Measurements from ENCODE around the gene SLC15A4. TPM values are rescaled to one million over a fixed set of nuclear protein-coding genes. Genes with fewer than 3 reads are reported as not detected.

The SLC15A4 gene
- total and polyA plus RNA-seq, 4 donors: 7.3 to 25.3 (median 14.9) TPM

- H3K4me3 ChIP-seq (ENCODE audit: low read depth in 1 of 3, low read length in 3 of 3): no peak overlapping the region
- H3K9me3 ChIP-seq (ENCODE audit: control insufficient read depth in 4 of 4, low read length in 3 of 4): no peaks in the 10 kb centered on the region
- 96% methylated on average over 10 of the region's 10 CpGs for WGBS
- TF ChIP-seq YY1 (IDR thresholded peaks at IDR 0.05): no peak
- TF ChIP-seq REST (IDR thresholded peaks at IDR 0.05): no peak
- no peak for TF ChIP-seq HNF4G (IDR thresholded peaks at IDR 0.05)
- TF ChIP-seq ATF3 (IDR thresholded peaks at IDR 0.05): no peak
- no peak for TF ChIP-seq HNF4A (conservative IDR thresholded peaks at IDR 0.05)
- TF ChIP-seq GABPA (IDR thresholded peaks at IDR 0.05 in 1 of 2, conservative IDR thresholded peaks at IDR 0.05 in 1 of 2): no peak
- TF ChIP-seq FOXA2 (IDR thresholded peaks at IDR 0.05): no peak
- no peak for TF ChIP-seq EGR1 (IDR thresholded peaks at IDR 0.05; ENCODE audit: low read depth in 2 of 2)
- TF ChIP-seq NR2F2 (IDR thresholded peaks at IDR 0.05): no peak
- TF ChIP-seq CTCF (IDR thresholded peaks at IDR 0.05; ENCODE audit: low read depth, low read length, missing input control): no peak
- TF ChIP-seq MAX (IDR thresholded peaks at IDR 0.05): no peak
- no peak overlapping the region for H3K9ac ChIP-seq (ENCODE audit: low read depth in 1 of 2, low read length in 2 of 2)
- no peak for DNase-seq (ENCODE audit: low spot score)
- no peaks in the 10 kb centered on the region for H3K36me3 ChIP-seq (ENCODE audit: control insufficient read depth in 4 of 4, insufficient read depth in 3 of 4, low read depth in 1 of 4, low read length in 3 of 4)
- no peak overlapping the region for H3K27ac ChIP-seq (ENCODE audit: low read depth in 1 of 2, low read length in 2 of 2)
- no peaks in the 10 kb centered on the region for H3K27me3 ChIP-seq (ENCODE audit: control insufficient read depth in 4 of 4, insufficient read depth in 4 of 4, low read length in 3 of 4)
- H3K4me1 ChIP-seq (ENCODE audit: control insufficient read depth in 4 of 4, insufficient read depth in 4 of 4, low read length in 3 of 4): no peaks in the 10 kb centered on the region
These were observed 9.7 kb upstream of the SLC15A4 start for GRCh38 chr12:128833418-128833817.

GRCh38 chr12:128830505-128830893, 6.7 kb upstream of the SLC15A4 start:
- no peak overlapping the region for H3K4me3 ChIP-seq (ENCODE audit: low read depth in 1 of 3, low read length in 3 of 3)
- no peaks in the 10 kb centered on the region for H3K4me1 ChIP-seq (ENCODE audit: control insufficient read depth in 4 of 4, insufficient read depth in 4 of 4, low read length in 3 of 4)
- WGBS: 77% methylated on average over 7 of the region's 7 CpGs
- H3K27ac ChIP-seq (ENCODE audit: low read depth in 1 of 2, low read length in 2 of 2): peak overlapping the region in 1 of 2 donors; percentile 57
- no peak for DNase-seq (ENCODE audit: low spot score)
- H3K36me3 ChIP-seq (ENCODE audit: control insufficient read depth in 4 of 4, insufficient read depth in 3 of 4, low read depth in 1 of 4, low read length in 3 of 4): no peaks in the 10 kb centered on the region
- H3K9ac ChIP-seq (ENCODE audit: low read depth in 1 of 2, low read length in 2 of 2): no peak overlapping the region
- TF ChIP-seq RXRA (IDR thresholded peaks at IDR 0.05) (no peak), NR2F2 (IDR thresholded peaks at IDR 0.05) (no peak), ZBTB33 (IDR thresholded peaks at IDR 0.05) (no peak), JUND (IDR thresholded peaks at IDR 0.05) (no peak), GABPA (IDR thresholded peaks at IDR 0.05 in 1 of 2, conservative IDR thresholded peaks at IDR 0.05 in 1 of 2) (no peak), ATF3 (IDR thresholded peaks at IDR 0.05) (no peak), HNF4G (IDR thresholded peaks at IDR 0.05) (no peak), REST (IDR thresholded peaks at IDR 0.05) (no peak), CTCF (IDR thresholded peaks at IDR 0.05; ENCODE audit: low read depth, low read length, missing input control) (no peak), TAF1 (conservative IDR thresholded peaks at IDR 0.05) (no peak), MAX (IDR thresholded peaks at IDR 0.05) (no peak), FOXA1 (IDR thresholded peaks at IDR 0.05) (no peak), HNF4A (conservative IDR thresholded peaks at IDR 0.05) (no peak)
- no peaks in the 10 kb centered on the region for H3K9me3 ChIP-seq (ENCODE audit: control insufficient read depth in 4 of 4, low read length in 3 of 4)
- H3K27me3 ChIP-seq (ENCODE audit: control insufficient read depth in 4 of 4, insufficient read depth in 4 of 4, low read length in 3 of 4): no peaks in the 10 kb centered on the region

Data from liver (tissue), 9 donors.